Astrocyte (in vitro differentiated cells and primary cell): Measurements from ENCODE around the gene CCDC141. TPM values are rescaled to one million over a fixed set of nuclear protein-coding genes. Genes with fewer than 3 reads are reported as not detected.

Experiments
- DNase-seq: peaks from one replicate; pipeline ENCODE4 v3.0.0-alpha.2; 2010; ENCODE audit warnings: low read depth
- FAIRE-seq: peaks from 2 replicates; lab custom pipeline; 2011; peaks lifted over from hg19 to GRCh38; lab: Jason Lieb, UNC
- H2AFZ ChIP-seq: 2 replicates; pipeline ENCODE4 v1.6.0; 2012; ENCODE audit warnings: low read depth, low read length, inconsistent platforms
- H3K27ac ChIP-seq: 2 replicates; pipeline ENCODE4 v1.5.1; 2011; ENCODE audit warnings: low read depth, low read length, inconsistent platforms
- H3K27me3 ChIP-seq: 2 replicates; pipeline ENCODE4 v1.6.0; 2011; ENCODE audit warnings: low read length, inconsistent platforms; ENCODE audit not compliant: insufficient read depth
- H3K36me3 ChIP-seq: 2 replicates; pipeline ENCODE4 v1.5.1; 2011; ENCODE audit warnings: low read length, inconsistent platforms; ENCODE audit not compliant: insufficient read depth
- H3K4me1 ChIP-seq: 2 replicates; pipeline ENCODE4 v1.5.1; 2011; ENCODE audit warnings: low read length, inconsistent platforms; ENCODE audit not compliant: insufficient read depth
- H3K4me2 ChIP-seq: 2 replicates; pipeline ENCODE4 v1.6.0; 2012; ENCODE audit warnings: low read length, inconsistent platforms
- H3K4me3 ChIP-seq: 2 replicates; pipeline ENCODE4 v1.5.1; 2011; ENCODE audit warnings: low read depth, mild to moderate bottlenecking, low read length, inconsistent platforms; ENCODE audit not compliant: insufficient read depth
- H3K79me2 ChIP-seq: 2 replicates; pipeline ENCODE4 v1.6.0; 2012; ENCODE audit warnings: mild to moderate bottlenecking, low read length, inconsistent platforms; ENCODE audit not compliant: insufficient read depth
- H3K9ac ChIP-seq: 2 replicates; pipeline ENCODE4 v1.6.0; 2012; ENCODE audit warnings: mild to moderate bottlenecking, low read length, inconsistent platforms
- H3K9me3 ChIP-seq: 2 replicates; pipeline ENCODE4 v1.5.1; 2012; ENCODE audit warnings: low read depth, mild to moderate bottlenecking, low read length, inconsistent platforms; ENCODE audit not compliant: insufficient read depth
- H4K20me1 ChIP-seq: 2 replicates; pipeline ENCODE4 v1.6.0; 2012; ENCODE audit warnings: low read length, inconsistent platforms; ENCODE audit not compliant: insufficient read depth
- H3K27ac Mint-ChIP-seq: one replicate; pipeline ENCODE4 v1.8.0; 2021; ENCODE audit warnings: mild to moderate bottlenecking, mixed read lengths; ENCODE audit not compliant: unreplicated experiment
- H3K27me3 Mint-ChIP-seq: one replicate; pipeline ENCODE4 v1.8.0; 2021; ENCODE audit warnings: low read depth, mixed read lengths; ENCODE audit not compliant: unreplicated experiment
- H3K36me3 Mint-ChIP-seq: one replicate; pipeline ENCODE4 v1.8.0; 2021; ENCODE audit warnings: low read depth, mixed read lengths; ENCODE audit not compliant: unreplicated experiment
- H3K4me1 Mint-ChIP-seq: one replicate; pipeline ENCODE4 v1.8.0; 2021; ENCODE audit warnings: low read depth, mixed read lengths; ENCODE audit not compliant: unreplicated experiment
- H3K4me3 Mint-ChIP-seq: one replicate; pipeline ENCODE4 v1.8.0; 2021; ENCODE audit warnings: mild to moderate bottlenecking, moderate library complexity, mixed read lengths; ENCODE audit not compliant: unreplicated experiment
- H3K9me3 Mint-ChIP-seq: one replicate; pipeline ENCODE4 v1.8.0; 2021; ENCODE audit warnings: mild to moderate bottlenecking, mixed read lengths; ENCODE audit not compliant: unreplicated experiment
- CTCF ChIP-seq: IDR thresholded peaks from 2 replicates; pipeline ENCODE4 v1.5.1; 2011; ENCODE audit warnings: low read depth, mild to moderate bottlenecking, inconsistent platforms, low read length, moderate library complexity; ENCODE audit not compliant: insufficient read depth
- EZH2 ChIP-seq: IDR thresholded peaks from 2 replicates; pipeline ENCODE4 v1.6.1; 2012; ENCODE audit warnings: mild to moderate bottlenecking, low read length, inconsistent platforms; ENCODE audit not compliant: insufficient read depth
- total RNA-seq: library from RNA; stranded (reverse); gene quantifications from 2 replicates; pipeline ENCODE4 v1.2.1, GENCODE V29; 2021

Gene CCDC141
- total RNA-seq, 1 donor from 2014 or later = 0.18 TPM

- H3K27ac ChIP-seq = no peak overlapping the region
- H3K4me3 ChIP-seq = no peak overlapping the region
- Mint-ChIP-seq H3K4me3 (no peak overlapping the region), H3K27me3 (no peaks in the 10 kb centered on the region), H3K27ac (no peak overlapping the region), H3K36me3 (no peaks in the 10 kb centered on the region), H3K9me3 (peaks cover 13% of the 10 kb centered on the region), H3K4me1 (no peaks in the 10 kb centered on the region)
- no peak overlapping the region for H3K4me2 ChIP-seq
- FAIRE-seq = no peak
- H2AFZ ChIP-seq = no peak overlapping the region
- no peaks in the 10 kb centered on the region for H3K79me2 ChIP-seq
- no peak overlapping the region for H3K9ac ChIP-seq
- TF ChIP-seq EZH2 = no peak
- no peak for TF ChIP-seq CTCF
- H3K36me3 ChIP-seq = no peaks in the 10 kb centered on the region
- no peak for DNase-seq
- H4K20me1 ChIP-seq = no peaks in the 10 kb centered on the region
- H3K4me1 ChIP-seq = no peaks in the 10 kb centered on the region
- H3K9me3 ChIP-seq = no peaks in the 10 kb centered on the region
- no peaks in the 10 kb centered on the region for H3K27me3 ChIP-seq
Observed at GRCh38 chr2:178934571-178934970, 115.4 kb downstream of the CCDC141 start.

- Mint-ChIP-seq H3K4me1 (no peaks in the 10 kb centered on the region), H3K36me3 (no peaks in the 10 kb centered on the region), H3K27me3 (no peaks in the 10 kb centered on the region), H3K4me3 (no peak overlapping the region), H3K27ac (no peak overlapping the region), H3K9me3 (peaks cover 13% of the 10 kb centered on the region)
- FAIRE-seq (no peak), DNase-seq (no peak)
- Histone ChIP-seq H3K36me3 (no peaks in the 10 kb centered on the region), H2AFZ (no peak overlapping the region), H3K79me2 (no peaks in the 10 kb centered on the region), H3K9ac (no peak overlapping the region), H3K4me1 (no peaks in the 10 kb centered on the region), H4K20me1 (no peaks in the 10 kb centered on the region), H3K4me3 (no peak overlapping the region), H3K27ac (no peak overlapping the region), H3K27me3 (no peaks in the 10 kb centered on the region), H3K9me3 (no peaks in the 10 kb centered on the region), H3K4me2 (no peak overlapping the region)
- TF ChIP-seq EZH2 = no peak
- TF ChIP-seq CTCF = no peak
Observed at GRCh38 chr2:178933493-178933892, 116.4 kb downstream of the CCDC141 start.

- Mint-ChIP-seq H3K9me3 (peaks cover 3% of the 10 kb centered on the region), H3K4me1 (no peaks in the 10 kb centered on the region), H3K36me3 (no peaks in the 10 kb centered on the region), H3K4me3 (no peak overlapping the region), H3K27me3 (no peaks in the 10 kb centered on the region), H3K27ac (no peak overlapping the region)
- Histone ChIP-seq H3K4me3 (no peak overlapping the region), H3K9ac (no peak overlapping the region), H3K9me3 (no peaks in the 10 kb centered on the region), H2AFZ (no peak overlapping the region), H3K79me2 (no peaks in the 10 kb centered on the region), H3K27ac (no peak overlapping the region), H3K4me2 (no peak overlapping the region), H3K27me3 (no peaks in the 10 kb centered on the region), H3K4me1 (no peaks in the 10 kb centered on the region), H4K20me1 (no peaks in the 10 kb centered on the region), H3K36me3 (no peaks in the 10 kb centered on the region)
- DNase-seq = no peak
- FAIRE-seq = no peak
- TF ChIP-seq CTCF = no peak
- TF ChIP-seq EZH2 = no peak
Observed at GRCh38 chr2:178928077-178928476, 121.9 kb downstream of the CCDC141 start.
